Measurements from ENCODE around the gene FBXW5. TPM values are rescaled to one million over a fixed set of nuclear protein-coding genes. Genes with fewer than 3 reads are reported as not detected.

Gene FBXW5
- total and polyA plus RNA-seq, 4 donors = 56.6 to 118 (median 99.2) TPM

GRCh38 chr9:136940526-136941230 is 3.9 kb downstream of the FBXW5 start:
- H3K4me3 ChIP-seq = no peak overlapping the region
- DNase-seq (no peak), ATAC-seq (ENCODE audit: insufficient read depth, low FRiP score) (no peak)
- peaks cover 6 to 39% (median 21%) of the 10 kb centered on the region in 4 donors for H3K36me3 ChIP-seq (ENCODE audit: control insufficient read depth in 4 of 4, insufficient read depth in 4 of 4, low read length in 4 of 4)
- no peaks in the 10 kb centered on the region for H3K27me3 ChIP-seq (ENCODE audit: control insufficient read depth in 3 of 3, insufficient read depth in 3 of 3, low read length in 2 of 3)
- H3K9ac ChIP-seq (ENCODE audit: insufficient read depth in 1 of 2, low read length in 2 of 2) = no peak overlapping the region
- H3K4me1 ChIP-seq (ENCODE audit: control insufficient read depth in 5 of 5, insufficient read depth in 5 of 5, low read length in 5 of 5) = peaks cover 0 to 18% (median 6%) of the 10 kb centered on the region in 5 donors
- TF ChIP-seq, protein P1, sequence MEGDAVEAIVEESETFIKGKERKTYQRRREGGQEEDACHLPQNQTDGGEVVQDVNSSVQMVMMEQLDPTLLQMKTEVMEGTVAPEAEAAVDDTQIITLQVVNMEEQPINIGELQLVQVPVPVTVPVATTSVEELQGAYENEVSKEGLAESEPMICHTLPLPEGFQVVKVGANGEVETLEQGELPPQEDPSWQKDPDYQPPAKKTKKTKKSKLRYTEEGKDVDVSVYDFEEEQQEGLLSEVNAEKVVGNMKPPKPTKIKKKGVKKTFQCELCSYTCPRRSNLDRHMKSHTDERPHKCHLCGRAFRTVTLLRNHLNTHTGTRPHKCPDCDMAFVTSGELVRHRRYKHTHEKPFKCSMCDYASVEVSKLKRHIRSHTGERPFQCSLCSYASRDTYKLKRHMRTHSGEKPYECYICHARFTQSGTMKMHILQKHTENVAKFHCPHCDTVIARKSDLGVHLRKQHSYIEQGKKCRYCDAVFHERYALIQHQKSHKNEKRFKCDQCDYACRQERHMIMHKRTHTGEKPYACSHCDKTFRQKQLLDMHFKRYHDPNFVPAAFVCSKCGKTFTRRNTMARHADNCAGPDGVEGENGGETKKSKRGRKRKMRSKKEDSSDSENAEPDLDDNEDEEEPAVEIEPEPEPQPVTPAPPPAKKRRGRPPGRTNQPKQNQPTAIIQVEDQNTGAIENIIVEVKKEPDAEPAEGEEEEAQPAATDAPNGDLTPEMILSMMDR (IDR thresholded peaks at IDR 0.05; ENCODE audit: control extremely low read depth, extremely low read depth) = no peak
- peak overlapping the region in 1 of 2 donors; percentile 88 for H3K27ac ChIP-seq (ENCODE audit: low read depth in 1 of 2, low read length in 1 of 2)
- WGBS, 2 donors = 95 to 97% methylated on average over 42 of the region's 42 CpGs
- peaks cover 0 to 2% (median 0%) of the 10 kb centered on the region in 4 donors for H3K9me3 ChIP-seq (ENCODE audit: control insufficient read depth in 4 of 4, insufficient read depth in 3 of 4, low read length in 3 of 4)

GRCh38 chr9:136939996-136940525 is 4.5 kb downstream of the FBXW5 start:
- 82 to 88% methylated on average over 16 of the region's 16 CpGs for WGBS, 2 donors
- Histone ChIP-seq H3K27ac (ENCODE audit: low read depth in 1 of 2, low read length in 1 of 2) (peak overlapping the region in 1 of 2 donors; percentile 88), H3K36me3 (ENCODE audit: control insufficient read depth in 4 of 4, insufficient read depth in 4 of 4, low read length in 4 of 4) (peaks cover 6 to 39% (median 21%) of the 10 kb centered on the region in 4 donors), H3K27me3 (ENCODE audit: control insufficient read depth in 3 of 3, insufficient read depth in 3 of 3, low read length in 2 of 3) (no peaks in the 10 kb centered on the region), H3K4me1 (ENCODE audit: control insufficient read depth in 5 of 5, insufficient read depth in 5 of 5, low read length in 5 of 5) (peaks cover 0 to 18% (median 6%) of the 10 kb centered on the region in 5 donors), H3K4me3 (no peak overlapping the region), H3K9me3 (ENCODE audit: control insufficient read depth in 4 of 4, insufficient read depth in 3 of 4, low read length in 3 of 4) (peaks cover 0 to 2% (median 0%) of the 10 kb centered on the region in 4 donors), H3K9ac (ENCODE audit: insufficient read depth in 1 of 2, low read length in 2 of 2) (no peak overlapping the region)
- TF ChIP-seq, protein P1 (IDR thresholded peaks at IDR 0.05; ENCODE audit: control extremely low read depth, extremely low read depth) = no peak
- no peak for DNase-seq
- no peak for ATAC-seq (ENCODE audit: insufficient read depth, low FRiP score)

- Histone ChIP-seq H3K36me3 (ENCODE audit: control insufficient read depth in 4 of 4, insufficient read depth in 4 of 4, low read length in 4 of 4) (peaks cover 6 to 39% (median 21%) of the 10 kb centered on the region in 4 donors), H3K4me1 (ENCODE audit: control insufficient read depth in 5 of 5, insufficient read depth in 5 of 5, low read length in 5 of 5) (peaks cover 0 to 18% (median 6%) of the 10 kb centered on the region in 5 donors), H3K27me3 (ENCODE audit: control insufficient read depth in 3 of 3, insufficient read depth in 3 of 3, low read length in 2 of 3) (no peaks in the 10 kb centered on the region), H3K9ac (ENCODE audit: insufficient read depth in 1 of 2, low read length in 2 of 2) (no peak overlapping the region), H3K4me3 (no peak overlapping the region), H3K27ac (ENCODE audit: low read depth in 1 of 2, low read length in 1 of 2) (peak overlapping the region in 1 of 2 donors; percentile 78), H3K9me3 (ENCODE audit: control insufficient read depth in 4 of 4, insufficient read depth in 3 of 4, low read length in 3 of 4) (peaks cover 0 to 2% (median 0%) of the 10 kb centered on the region in 4 donors)
- no peak for ATAC-seq (ENCODE audit: insufficient read depth, low FRiP score)
- TF ChIP-seq, protein P1 (IDR thresholded peaks at IDR 0.05; ENCODE audit: control extremely low read depth, extremely low read depth) = no peak
- WGBS, 2 donors = 95% methylated on average over 28 of the region's 28 CpGs
- no peak for DNase-seq
Measured at GRCh38 chr9:136939431-136939995, 5.0 kb downstream of the FBXW5 start.

Measured in lung (tissue), 12 donors.